WTC11 (cell line): Measurements from ENCODE around the gene ACY1.

Source experiments
- CREM ChIP-seq: sonication (generic); formaldehyde crosslinking; IDR thresholded peaks from 2 replicates; pipeline ENCODE4 v1.8.1; 2022; ENCODE audit warnings: mild to moderate bottlenecking, missing genetic modification reagents, moderate library complexity
- CTCF ChIP-seq: fragments of 200-600 bp; IDR thresholded peaks from 2 replicates; pipeline ENCODE4 v1.8.0; 2022; ENCODE audit warnings: antibody characterized with exemption
- NFYB ChIP-seq: sonication (generic); formaldehyde crosslinking; conservative IDR thresholded peaks from 2 replicates; pipeline ENCODE4 v1.8.0; 2022; ENCODE audit warnings: low read depth, missing genetic modification reagents
- ZBTB21 ChIP-seq: sonication (generic); formaldehyde crosslinking; IDR thresholded peaks from 2 replicates; pipeline ENCODE4 v1.8.1; 2023; ENCODE audit warnings: mild to moderate bottlenecking, missing genetic modification reagents, borderline replicate concordance
- ZNF263 ChIP-seq: sonication (generic); formaldehyde crosslinking; IDR thresholded peaks from 2 replicates; pipeline ENCODE4 v1.8.1; 2022; ENCODE audit warnings: low read depth, mild to moderate bottlenecking, moderate library complexity, missing genetic modification reagents
- TF ChIP-seq, protein P1 (sequence below): sonication (generic); formaldehyde crosslinking; IDR thresholded peaks from 2 replicates; pipeline ENCODE4 v1.8.1; 2023; ENCODE audit warnings: mild to moderate bottlenecking, missing genetic modification reagents, moderate library complexity

GRCh38 chr3:52014613-52015012, 31.3 kb downstream of the ACY1 start:
- TF ChIP-seq CTCF (no peak), ZBTB21 (no peak), ZNF263 (no peak), NFYB (CRISPR knock-in tag) (no peak), CREM (no peak)
- TF ChIP-seq, protein P1, sequence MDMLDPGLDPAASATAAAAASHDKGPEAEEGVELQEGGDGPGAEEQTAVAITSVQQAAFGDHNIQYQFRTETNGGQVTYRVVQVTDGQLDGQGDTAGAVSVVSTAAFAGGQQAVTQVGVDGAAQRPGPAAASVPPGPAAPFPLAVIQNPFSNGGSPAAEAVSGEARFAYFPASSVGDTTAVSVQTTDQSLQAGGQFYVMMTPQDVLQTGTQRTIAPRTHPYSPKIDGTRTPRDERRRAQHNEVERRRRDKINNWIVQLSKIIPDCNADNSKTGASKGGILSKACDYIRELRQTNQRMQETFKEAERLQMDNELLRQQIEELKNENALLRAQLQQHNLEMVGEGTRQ: no peak
